Ovary (tissue), 3 donors: ENCODE measurements around the gene PDS5A.

ENCODE experiments used
- CTCF ChIP-seq, 3 donors: fragments of 450-650 bp in 2 of 3; fragments of 200-600 bp in 1 of 3; IDR thresholded peaks; one replicate each; pipeline versions ENCODE4 v1.5.1 to v1.8.0; 2016 to 2022; ENCODE audit warnings: antibody characterized with exemption in 3 of 3, mild to moderate bottlenecking in 1 of 3
- EP300 ChIP-seq: sonication (generic); formaldehyde crosslinking; IDR thresholded peaks from one replicate; pipeline ENCODE4 v1.6.1; 2017; ENCODE audit warnings: antibody characterized with exemption
- POLR2A ChIP-seq: fragments of 450-650 bp; IDR thresholded peaks from one replicate; pipeline ENCODE4 v1.6.1; 2017; ENCODE audit warnings: antibody characterized with exemption, mild to moderate bottlenecking, moderate library complexity
- donor health status: DM: no; HTN: no; CAD: no.

- no peak for TF ChIP-seq CTCF (IDR thresholded peaks at IDR 0.05)
- no peak for TF ChIP-seq POLR2A
- no peak for TF ChIP-seq EP300
These were observed 84.6 kb downstream of the PDS5A start for GRCh38 chr4:39892988-39893692.
